H1 (cell line): ENCODE measurements around the gene SBF1. TPM values are rescaled to one million over a fixed set of nuclear protein-coding genes. Genes with fewer than 3 reads are reported as not detected.
A peak's percentile ranks its signal among the peaks of the same experiment; 100 is the strongest.

ENCODE experiments used
- CTCF ChIA-PET: fragments of 300-600 bp; sonication (Branson Sonifier 250); formaldehyde crosslinking; loops from one replicate; lab custom pipeline; 2021; ENCODE audit not compliant: partially characterized antibody; lab: Charles Lee
- POLR2A ChIA-PET: fragments of 300-600 bp; sonication (Branson Sonifier 250); formaldehyde crosslinking; loops from one replicate; lab custom pipeline; 2021; ENCODE audit warnings: inconsistent platforms; ENCODE audit not compliant: partially characterized antibody; lab: Charles Lee
- DNase-seq, 2 experiments: peaks; one replicate each; pipeline versions ENCODE4 v3.0.0 to v3.0.0-alpha.2; 2010 to 2022; ENCODE audit warnings: low spot score in 2 of 2, low read depth in 1 of 2, mixed read lengths in 1 of 2
- FAIRE-seq: peaks from 2 replicates; lab custom pipeline; 2011; peaks lifted over from hg19 to GRCh38; lab: Jason Lieb, UNC
- H2AFZ ChIP-seq: 2 replicates; pipeline ENCODE4 v1.8.1; 2012; ENCODE audit warnings: low read length, inconsistent platforms
- H2AK5ac ChIP-seq: 2 replicates; pipeline ENCODE4 v1.6.1; 2013; ENCODE audit warnings: low read depth, low read length
- H2BK120ac ChIP-seq: replicated peaks from 2 replicates; pipeline ENCODE3; 2013; ENCODE audit warnings: low read depth, low read length, inconsistent platforms
- H2BK12ac ChIP-seq: 2 replicates; pipeline ENCODE4 v1.6.1; 2013; ENCODE audit warnings: low read depth, low read length
- H2BK15ac ChIP-seq: 2 replicates; pipeline ENCODE4 v1.6.1; 2013; ENCODE audit warnings: low read length
- H2BK20ac ChIP-seq: 2 replicates; pipeline ENCODE4 v1.6.1; 2013; ENCODE audit warnings: low read length
- H2BK5ac ChIP-seq: 2 replicates; pipeline ENCODE4 v1.6.1; 2013; ENCODE audit warnings: low read depth, low read length
- H3K14ac ChIP-seq: 2 replicates; pipeline ENCODE4 v1.6.1; 2013; ENCODE audit warnings: inconsistent platforms; ENCODE audit not compliant: insufficient read length
- H3K18ac ChIP-seq: 2 replicates; pipeline ENCODE4 v1.6.1; 2013; ENCODE audit warnings: low read length; ENCODE audit errors: extremely low read depth
- H3K23ac ChIP-seq: 2 replicates; pipeline ENCODE4 v1.6.1; 2013; ENCODE audit warnings: inconsistent platforms; ENCODE audit not compliant: insufficient read length
- H3K23me2 ChIP-seq: 2 replicates; pipeline ENCODE4 v1.6.1; 2013; ENCODE audit warnings: low read depth, low read length
- H3K27ac ChIP-seq: 2 replicates; pipeline ENCODE4 v1.6.1; 2011; ENCODE audit warnings: low read depth, low read length, inconsistent platforms
- H3K27me3 ChIP-seq, 4 experiments: replicated peaks in 1 of 4; 1 replicate in 1 of 4; 2 replicates in 3 of 4; pipeline versions ENCODE4 v1.6.1 to v1.8.1; 2011 to 2013; ENCODE audit warnings: low read length in 3 of 4, mild to moderate bottlenecking in 3 of 4, inconsistent platforms in 2 of 4, mixed read lengths in 2 of 4, moderate library complexity in 1 of 4; ENCODE audit not compliant: control insufficient read depth in 3 of 4, insufficient read depth in 3 of 4; ENCODE audit errors: extremely low read depth in 1 of 4
- H3K36me3 ChIP-seq, 4 experiments: 2 replicates each; pipeline versions ENCODE4 v1.6.1 to v1.8.1; 2011 to 2013; ENCODE audit warnings: mild to moderate bottlenecking in 4 of 4, low read length in 3 of 4, moderate library complexity in 2 of 4, control low read depth in 1 of 4, inconsistent platforms in 1 of 4; ENCODE audit not compliant: insufficient read depth in 4 of 4, control insufficient read depth in 2 of 4
- H3K4ac ChIP-seq: replicated peaks from 2 replicates; pipeline ENCODE3; 2013; ENCODE audit warnings: low read length, low read depth, mixed read lengths, inconsistent platforms; ENCODE audit not compliant: insufficient read length
- H3K4me1 ChIP-seq, 4 experiments: replicated peaks in 1 of 4; 1 replicate in 1 of 4; 2 replicates in 3 of 4; pipeline versions ENCODE4 v1.6.1 to v1.8.1; 2011 to 2013; ENCODE audit warnings: low read length in 3 of 4, inconsistent platforms in 2 of 4, mixed read lengths in 1 of 4; ENCODE audit not compliant: insufficient read depth in 4 of 4, control insufficient read depth in 3 of 4
- H3K4me2 ChIP-seq, 2 experiments: 2 replicates each; pipeline versions ENCODE4 v1.6.1 to v1.8.1; 2011 to 2013; ENCODE audit warnings: low read depth in 2 of 2, low read length in 2 of 2, control low read depth in 1 of 2, inconsistent platforms in 1 of 2, mild to moderate bottlenecking in 1 of 2; ENCODE audit not compliant: insufficient read depth in 1 of 2
- H3K4me3 ChIP-seq, 4 experiments: fragments of 200-600, 300-600 bp in 1 of 4; sonication (generic), shearing (Covaris generic), sonication (Bioruptor Twin) in 1 of 4; 2 replicates each; pipeline versions ENCODE4 v1.5.1 to v1.8.1; 2011 to 2016; ENCODE audit warnings: low read length in 4 of 4, low read depth in 3 of 4, control low read depth in 2 of 4, inconsistent platforms in 2 of 4, mild to moderate bottlenecking in 2 of 4, mixed read lengths in 1 of 4, moderate library complexity in 1 of 4; ENCODE audit not compliant: insufficient read depth in 2 of 4; ENCODE audit errors: extremely low read depth in 1 of 4
- H3K56ac ChIP-seq: replicated peaks from 2 replicates; pipeline ENCODE3; 2013; ENCODE audit warnings: low read depth, mild to moderate bottlenecking, mixed read lengths, low read length, inconsistent platforms; ENCODE audit not compliant: insufficient read length
- H3K79me1 ChIP-seq: 2 replicates; pipeline ENCODE4 v1.6.1; 2013; ENCODE audit warnings: low read depth, low read length, control low read depth
- H3K79me2 ChIP-seq, 2 experiments: 2 replicates each; pipeline versions ENCODE4 v1.6.1 to v1.8.1; 2012 to 2013; ENCODE audit warnings: low read length in 2 of 2, mild to moderate bottlenecking in 2 of 2, inconsistent platforms in 1 of 2; ENCODE audit not compliant: insufficient read depth in 2 of 2, control insufficient read depth in 1 of 2
- H3K9ac ChIP-seq, 4 experiments: replicated peaks in 1 of 4; 1 replicate in 1 of 4; 2 replicates in 3 of 4; pipeline versions ENCODE4 v1.6.1 to v1.8.1; 2011 to 2013; ENCODE audit warnings: low read depth in 3 of 4, low read length in 3 of 4, control low read depth in 2 of 4, mild to moderate bottlenecking in 2 of 4, moderate library complexity in 2 of 4, inconsistent platforms in 1 of 4; ENCODE audit errors: extremely low read depth in 1 of 4
- H3K9me3 ChIP-seq, 2 experiments: 2 replicates each; pipeline versions ENCODE4 v1.6.1 to v1.8.1; 2012 to 2013; ENCODE audit warnings: mild to moderate bottlenecking in 2 of 2, moderate library complexity in 2 of 2, control low read depth in 1 of 2, inconsistent platforms in 1 of 2, low read depth in 1 of 2, low read length in 1 of 2, mixed read lengths in 1 of 2; ENCODE audit not compliant: insufficient read depth in 2 of 2
- H4K20me1 ChIP-seq, 2 experiments: replicated peaks in 1 of 2; 2 replicates each; pipeline versions ENCODE3 to v1.8.1; 2011 to 2013; ENCODE audit warnings: inconsistent platforms in 2 of 2, low read length in 2 of 2, mild to moderate bottlenecking in 1 of 2; ENCODE audit not compliant: insufficient read depth in 2 of 2, control insufficient read depth in 1 of 2
- H4K5ac ChIP-seq: 2 replicates; pipeline ENCODE4 v1.6.1; 2013; ENCODE audit warnings: low read length, low read depth, mixed read lengths, inconsistent platforms; ENCODE audit not compliant: insufficient read length
- H4K8ac ChIP-seq: 2 replicates; pipeline ENCODE4 v1.8.0; 2013; ENCODE audit warnings: mild to moderate bottlenecking, moderate library complexity, low read length, inconsistent platforms; ENCODE audit not compliant: insufficient read depth; ENCODE audit errors: extremely low read depth
- H4K91ac ChIP-seq: replicated peaks from 2 replicates; pipeline ENCODE3; 2013; ENCODE audit warnings: low read length, mixed read lengths, inconsistent platforms; ENCODE audit not compliant: insufficient read length
- CBX5 ChIP-seq: fragments of 300-800, 300-1000 bp; sonication (generic); IDR thresholded peaks from 2 replicates; pipeline ENCODE4 v1.7.1; 2016; ENCODE audit warnings: antibody characterized with exemption, low read length, low read depth
- CHD2 ChIP-seq: IDR thresholded peaks from 2 replicates; pipeline ENCODE4 v1.6.1; 2012; ENCODE audit warnings: low read length, improper control_type of control experiment
- FOSL1 ChIP-seq: IDR thresholded peaks from 2 replicates; pipeline ENCODE4 v1.6.1; 2011; ENCODE audit warnings: mild to moderate bottlenecking, low read depth, low read length, moderate library complexity; ENCODE audit not compliant: insufficient read depth
- GABPA ChIP-seq: IDR thresholded peaks from 2 replicates; pipeline ENCODE4 v1.6.1; 2011; ENCODE audit warnings: mild to moderate bottlenecking, low read length, moderate library complexity, borderline replicate concordance; ENCODE audit not compliant: insufficient read depth
- POLR2A ChIP-seq, 2 experiments: IDR thresholded peaks; 1 replicate in 1 of 2; 2 replicates in 1 of 2; pipeline ENCODE4 v1.6.1; 2011; ENCODE audit warnings: low read depth in 2 of 2, low read length in 2 of 2, mild to moderate bottlenecking in 2 of 2; ENCODE audit errors: control extremely low read depth in 1 of 2
- SAP30 ChIP-seq: fragments of 300-600 bp; sonication (generic); IDR thresholded peaks from 2 replicates; pipeline ENCODE4 v1.7.1; 2012; ENCODE audit warnings: low read length, moderate library complexity, mild to moderate bottlenecking, inconsistent platforms; ENCODE audit not compliant: insufficient read depth, insufficient replicate concordance
- SP4 ChIP-seq: IDR thresholded peaks from 2 replicates; pipeline ENCODE4 v1.6.1; 2012; ENCODE audit warnings: low read length, inconsistent platforms
- SUZ12 ChIP-seq: fragments of 200-600 bp; sonication (generic); IDR thresholded peaks from 2 replicates; pipeline ENCODE4 v1.6.1; 2012; ENCODE audit warnings: mild to moderate bottlenecking, inconsistent platforms, low read length, moderate library complexity, mixed read lengths
- TAF7 ChIP-seq: optimal IDR thresholded peaks from 2 replicates; pipeline ENCODE3; 2011; ENCODE audit warnings: low read depth, mild to moderate bottlenecking, inconsistent platforms, low read length, moderate library complexity, borderline replicate concordance
- TBP ChIP-seq: IDR thresholded peaks from 2 replicates; pipeline ENCODE4 v1.6.1; 2011; ENCODE audit warnings: low read depth, low read length, improper control_type of control experiment
- WGBS, 2 experiments: shearing (Covaris generic) in 1 of 2; methylation state at CpG; one replicate each; pipeline versions ENCODE4 v1.1.6 to v1.1.7; 2013 to 2015; ENCODE audit warnings: low lambda C conversion rate in 2 of 2, mixed read lengths in 2 of 2, inconsistent platforms in 1 of 2, low coverage in 1 of 2, missing lambda C conversion rate in 1 of 2; ENCODE audit not compliant: insufficient replicate concordance in 2 of 2, insufficient coverage in 1 of 2, insufficient read length in 1 of 2; ENCODE audit errors: extremely low coverage in 1 of 2, missing lambda C conversion rate in 1 of 2; 5-methylcytosine and 5-hydroxymethylcytosine counted together
- polyA plus RNA-seq, 7 experiments: library from polyadenylated mRNA; depleted of rRNA in 3 of 7; stranded (reverse) in 5 of 7; unstranded in 2 of 7; fragments of >200 nt in 5 of 7; fragments of 200-250 nt in 2 of 7; gene quantifications; 1 replicate in 5 of 7; 2 replicates in 1 of 7; 4 replicates in 1 of 7; pipeline versions ENCODE4 v1.2.1 to v1.2.3, GENCODE V29; 2011 to 2013; ENCODE audit warnings: missing spikeins in 2 of 7, mixed read lengths in 2 of 7
- total RNA-seq: library from RNA; stranded (reverse); fragmentation: NEBNext Ultra II Directional; extraction: Animal tissue kit (Norgen Biotek cat#: 25700); gene quantifications from 2 replicates; pipeline ENCODE4 v1.2.1, GENCODE V29; 2021
- TF ChIP-seq, protein P1 (sequence below): IDR thresholded peaks from 2 replicates; pipeline ENCODE4 v1.6.1; 2011; ENCODE audit warnings: low read length, improper control_type of control experiment

The SBF1 gene
- total and polyA plus RNA-seq, 2 of the 8 experiments (the other 6 are each of a cell fraction or from before 2014, with no cell fraction given), result 29.1 to 71.5 TPM

DNA sequence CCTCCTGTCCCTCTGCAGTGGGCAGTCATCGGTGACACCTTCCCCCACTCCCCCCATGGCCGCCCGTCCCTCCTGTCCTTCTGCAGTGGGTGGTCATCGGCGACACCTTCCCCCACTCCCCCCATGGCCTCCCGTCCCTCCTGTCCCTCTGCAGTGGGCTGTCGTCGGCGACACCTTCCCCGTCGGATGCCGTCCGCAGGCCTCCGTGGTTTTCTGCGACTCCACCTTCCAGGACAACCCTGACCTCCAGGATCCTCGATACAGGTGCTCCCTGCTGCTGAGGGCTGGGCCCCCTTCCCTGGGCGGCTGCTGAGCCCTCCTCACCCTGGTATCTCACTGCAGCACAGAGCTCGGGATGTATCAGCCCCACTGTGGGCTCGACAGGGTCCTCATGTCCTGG is 14.1 kb upstream of the SBF1 start:
- no peak overlapping the region for H3K14ac ChIP-seq
- no peaks in the 10 kb centered on the region for H3K9me3 ChIP-seq
- H3K79me2 ChIP-seq, result no peaks in the 10 kb centered on the region
- H3K18ac ChIP-seq, result no peak overlapping the region
- H3K4me1 ChIP-seq, result no peaks in the 10 kb centered on the region; a peak in 1 of 7 replicates
- no peak overlapping the region for H2AK5ac ChIP-seq
- WGBS, 2 experiments, result 91% methylated on average over 11 of the region's 19 CpGs; no CpG with 5 or more reads in 1 of the 2 experiments
- no peak overlapping the region for H3K4me2 ChIP-seq
- no peak overlapping the region for H2BK15ac ChIP-seq
- H3K36me3 ChIP-seq, result no peaks in the 10 kb centered on the region
- no peak for FAIRE-seq
- H3K23me2 ChIP-seq, result no peaks in the 10 kb centered on the region
- H3K56ac ChIP-seq, result no peak overlapping the region
- H2BK20ac ChIP-seq, result no peak overlapping the region
- CTCF ChIA-PET, result interaction anchor here (1.0 to 1.5 kb wide), 2 partner anchors 9 to 86 kb away, joined by 3 to 7 read pairs; no protein-coding TSS in a partner anchor
- no peak overlapping the region for H3K4ac ChIP-seq
- H4K91ac ChIP-seq, result no peak overlapping the region
- no peak overlapping the region for H3K9ac ChIP-seq
- no peaks in the 10 kb centered on the region for H4K20me1 ChIP-seq
- no peak overlapping the region for H3K27ac ChIP-seq
- H3K4me3 ChIP-seq, result no peak overlapping the region
- POLR2A ChIA-PET, result interaction anchor here (0.8 kb wide), 1 partner anchor 9 kb away, joined by 5 read pairs; no protein-coding TSS in a partner anchor
- no peak overlapping the region for H4K8ac ChIP-seq
- DNase-seq, result peak in 1 of 2 experiments; percentile 38
- no peak overlapping the region for H4K5ac ChIP-seq
- no peak overlapping the region for H2AFZ ChIP-seq
- H3K27me3 ChIP-seq, result peaks cover 0 to 2% (median 0%) of the 10 kb centered on the region in 4 experiments; a peak in 1 of 7 replicates
- H2BK120ac ChIP-seq, result no peak overlapping the region
- H2BK5ac ChIP-seq, result no peak overlapping the region
- no peak overlapping the region for H2BK12ac ChIP-seq
- H3K23ac ChIP-seq, result no peak overlapping the region
- no peaks in the 10 kb centered on the region for H3K79me1 ChIP-seq
- TF ChIP-seq SAP30, result no peak
- TF ChIP-seq FOSL1, result no peak
- no peak for TF ChIP-seq TBP
- no peak for TF ChIP-seq CHD2
- no peak for TF ChIP-seq GABPA
- no peak for TF ChIP-seq POLR2A (IDR thresholded peaks at IDR 0.05; ENCODE audit: control extremely low read depth in 1 of 2, low read depth in 2 of 2, low read length in 2 of 2)
- TF ChIP-seq CBX5, result no peak
- no peak for TF ChIP-seq SUZ12
- TF ChIP-seq, protein P1, sequence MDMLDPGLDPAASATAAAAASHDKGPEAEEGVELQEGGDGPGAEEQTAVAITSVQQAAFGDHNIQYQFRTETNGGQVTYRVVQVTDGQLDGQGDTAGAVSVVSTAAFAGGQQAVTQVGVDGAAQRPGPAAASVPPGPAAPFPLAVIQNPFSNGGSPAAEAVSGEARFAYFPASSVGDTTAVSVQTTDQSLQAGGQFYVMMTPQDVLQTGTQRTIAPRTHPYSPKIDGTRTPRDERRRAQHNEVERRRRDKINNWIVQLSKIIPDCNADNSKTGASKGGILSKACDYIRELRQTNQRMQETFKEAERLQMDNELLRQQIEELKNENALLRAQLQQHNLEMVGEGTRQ, result no peak
- TF ChIP-seq SP4, result no peak
- no peak for TF ChIP-seq TAF7
